ENCODE measurements around the gene BAG1. TPM values are rescaled to one million over a fixed set of nuclear protein-coding genes. Genes with fewer than 3 reads are reported as not detected.

Gene BAG1
- total and polyA plus RNA-seq, 2 donors (not counting 1 experiment from before 2014, with no cell fraction given): 19.7 to 60.2 TPM

DNA sequence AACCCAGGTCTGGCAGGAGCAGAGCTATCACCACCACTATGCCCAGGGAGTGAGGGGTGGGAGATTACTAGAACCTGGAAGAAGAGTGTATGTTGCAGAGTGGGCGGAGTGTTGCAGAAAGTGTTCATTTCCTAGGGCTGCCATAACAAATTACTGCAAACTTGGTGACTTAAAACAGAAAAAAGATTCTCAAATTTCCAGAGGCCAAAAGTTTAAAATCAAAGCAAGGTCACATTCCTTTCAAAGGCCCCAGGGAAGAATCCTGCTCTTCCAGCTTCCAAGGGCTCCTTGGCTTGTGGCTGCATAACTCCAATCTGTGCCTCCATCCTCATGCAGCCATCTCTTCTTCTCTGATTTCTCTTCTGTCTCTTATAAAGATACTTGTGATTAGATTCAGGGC, 55.1 kb downstream of the BAG1 start:
- no peak for DNase-seq
- H3K4me3 Mint-ChIP-seq: no peak overlapping the region
- Histone ChIP-seq H3K79me2 (ENCODE audit: control insufficient read depth, insufficient read depth, low read length) (no peaks in the 10 kb centered on the region), H4K20me1 (ENCODE audit: control insufficient read depth, insufficient read depth, low read length, poor library complexity, severe bottlenecking) (no peaks in the 10 kb centered on the region), H2AFZ (ENCODE audit: insufficient read depth, low read depth, low read length, poor library complexity, severe bottlenecking) (no peak overlapping the region), H3K9me3 (ENCODE audit: control extremely low read depth in 1 of 3, control insufficient read depth in 2 of 3, insufficient read depth in 1 of 3, low read length in 2 of 3) (no peaks in the 10 kb centered on the region), H3K4me2 (replicated peaks; ENCODE audit: low read depth, low read length, poor library complexity, severe bottlenecking) (no peak overlapping the region), H3K4me1 (ENCODE audit: control insufficient read depth in 2 of 2, insufficient read depth in 2 of 2, low read length in 2 of 2) (no peaks in the 10 kb centered on the region), H3K36me3 (replicated peaks in 1 of 2; ENCODE audit: control extremely low read depth in 1 of 2, control insufficient read depth in 1 of 2, extremely low read depth in 1 of 2, insufficient read depth in 2 of 2, low read length in 1 of 2) (no peaks in the 10 kb centered on the region), H3K27me3 (replicated peaks in 1 of 4; ENCODE audit: control extremely low read depth in 1 of 4, control insufficient read depth in 3 of 4, insufficient read depth in 4 of 4, low read length in 3 of 4) (peaks cover 0 to 3% (median 0%) of the 10 kb centered on the region in 4 experiments), H3K27ac (ENCODE audit: low read length in 2 of 2) (no peak overlapping the region), H3K9ac (ENCODE audit: low read length) (no peak overlapping the region), H3K4me3 (ENCODE audit: control extremely low read depth in 1 of 5, extremely low read depth in 1 of 5, insufficient read depth in 1 of 5, low read depth in 2 of 5, low read length in 4 of 5) (no peak overlapping the region)
- WGBS (ENCODE audit: insufficient coverage): no CpG with 5 or more reads among the region's 1 CpG
- TF ChIP-seq, protein P1, sequence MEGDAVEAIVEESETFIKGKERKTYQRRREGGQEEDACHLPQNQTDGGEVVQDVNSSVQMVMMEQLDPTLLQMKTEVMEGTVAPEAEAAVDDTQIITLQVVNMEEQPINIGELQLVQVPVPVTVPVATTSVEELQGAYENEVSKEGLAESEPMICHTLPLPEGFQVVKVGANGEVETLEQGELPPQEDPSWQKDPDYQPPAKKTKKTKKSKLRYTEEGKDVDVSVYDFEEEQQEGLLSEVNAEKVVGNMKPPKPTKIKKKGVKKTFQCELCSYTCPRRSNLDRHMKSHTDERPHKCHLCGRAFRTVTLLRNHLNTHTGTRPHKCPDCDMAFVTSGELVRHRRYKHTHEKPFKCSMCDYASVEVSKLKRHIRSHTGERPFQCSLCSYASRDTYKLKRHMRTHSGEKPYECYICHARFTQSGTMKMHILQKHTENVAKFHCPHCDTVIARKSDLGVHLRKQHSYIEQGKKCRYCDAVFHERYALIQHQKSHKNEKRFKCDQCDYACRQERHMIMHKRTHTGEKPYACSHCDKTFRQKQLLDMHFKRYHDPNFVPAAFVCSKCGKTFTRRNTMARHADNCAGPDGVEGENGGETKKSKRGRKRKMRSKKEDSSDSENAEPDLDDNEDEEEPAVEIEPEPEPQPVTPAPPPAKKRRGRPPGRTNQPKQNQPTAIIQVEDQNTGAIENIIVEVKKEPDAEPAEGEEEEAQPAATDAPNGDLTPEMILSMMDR (IDR thresholded peaks at IDR 0.05): no peak
- no peak for TF ChIP-seq EZH2 (IDR thresholded peaks at IDR 0.05; ENCODE audit: borderline replicate concordance, insufficient read depth, low read depth, low read length, poor library complexity, severe bottlenecking)
- no peaks in the 10 kb centered on the region for H3K27me3 Mint-ChIP-seq
- POLR2A ChIA-PET: no interaction called here
- no peaks in the 10 kb centered on the region for H3K9me3 Mint-ChIP-seq (ENCODE audit: insufficient read depth)
- intact Hi-C loops (cut with micrococcal nuclease): loop anchor here (10.0 kb wide), 1 partner anchor 55 kb away; the partner anchor contains the start of genes BAG1 and CHMP5
- H3K4me1 Mint-ChIP-seq: peaks cover 4% of the 10 kb centered on the region
- no peak overlapping the region for H3K27ac Mint-ChIP-seq
- CTCF ChIA-PET: interaction anchor here (0.9 kb wide), 1 partner anchor 17 kb away, joined by 3 read pairs; no protein-coding TSS in a partner anchor
- no peak for ATAC-seq (ENCODE audit: low read depth)

GRCh38 chr9:33202552-33203201, 61.8 kb downstream of the BAG1 start:
- Histone ChIP-seq H3K9ac (ENCODE audit: low read length) (no peak overlapping the region), H3K4me2 (replicated peaks; ENCODE audit: low read depth, low read length, poor library complexity, severe bottlenecking) (peak overlapping the region; percentile 64), H4K20me1 (ENCODE audit: control insufficient read depth, insufficient read depth, low read length, poor library complexity, severe bottlenecking) (no peaks in the 10 kb centered on the region), H3K79me2 (ENCODE audit: control insufficient read depth, insufficient read depth, low read length) (no peaks in the 10 kb centered on the region), H3K9me3 (ENCODE audit: control extremely low read depth in 1 of 3, control insufficient read depth in 2 of 3, insufficient read depth in 1 of 3, low read length in 2 of 3) (no peaks in the 10 kb centered on the region), H3K27me3 (replicated peaks in 1 of 4; ENCODE audit: control extremely low read depth in 1 of 4, control insufficient read depth in 3 of 4, insufficient read depth in 4 of 4, low read length in 3 of 4) (no peaks in the 10 kb centered on the region), H2AFZ (ENCODE audit: insufficient read depth, low read depth, low read length, poor library complexity, severe bottlenecking) (peak overlapping the region; percentile 12), H3K27ac (ENCODE audit: low read length in 2 of 2) (peak overlapping the region in 1 of 2 donors; percentile 39), H3K4me1 (ENCODE audit: control insufficient read depth in 2 of 2, insufficient read depth in 2 of 2, low read length in 2 of 2) (peaks cover 14 to 16% of the 10 kb centered on the region in 2 donors), H3K4me3 (ENCODE audit: control extremely low read depth in 1 of 5, extremely low read depth in 1 of 5, insufficient read depth in 1 of 5, low read depth in 2 of 5, low read length in 4 of 5) (peak overlapping the region in 1 of 5 experiments; percentile 4), H3K36me3 (replicated peaks in 1 of 2; ENCODE audit: control extremely low read depth in 1 of 2, control insufficient read depth in 1 of 2, extremely low read depth in 1 of 2, insufficient read depth in 2 of 2, low read length in 1 of 2) (no peaks in the 10 kb centered on the region)
- Mint-ChIP-seq H3K4me3 (peak overlapping the region; percentile 86), H3K4me1 (peaks cover 20% of the 10 kb centered on the region), H3K9me3 (ENCODE audit: insufficient read depth) (no peaks in the 10 kb centered on the region), H3K27ac (peak overlapping the region; percentile 87), H3K27me3 (no peaks in the 10 kb centered on the region)
- TF ChIP-seq, protein P1 (IDR thresholded peaks at IDR 0.05): no peak
- TF ChIP-seq EZH2 (IDR thresholded peaks at IDR 0.05; ENCODE audit: borderline replicate concordance, insufficient read depth, low read depth, low read length, poor library complexity, severe bottlenecking): no peak
- ATAC-seq (ENCODE audit: low read depth) (peak; percentile 99), DNase-seq (peak; percentile 91)
- POLR2A ChIA-PET: interaction anchor here (0.9 to 3.4 kb wide), 4 partner anchors 9 to 95 kb away, joined by 3 to 14 read pairs (median 8); partner anchors contain the start of gene B4GALT1
- intact Hi-C loops (cut with micrococcal nuclease): loop anchor here (1.0 to 10.0 kb wide), 5 partner anchors 23 to 121 kb away; partner anchors contain the start of genes B4GALT1, BAG1 and CHMP5
- CTCF ChIA-PET: interaction anchor here (0.6 to 3.3 kb wide), 13 partner anchors 9 to 1912 kb away, joined by 3 to 28 read pairs (median 4); partner anchors contain the start of gene B4GALT1
- 18% methylated on average over 6 of the region's 11 CpGs for WGBS (ENCODE audit: insufficient coverage)

All from B cell (primary cell).